Activated effector memory CD4-positive, alpha-beta T cell treated with anti-CD3 and anti-CD28 coated beads, Interleukin-2, amount 50 U/mL, for 16 hours (primary cell): ENCODE measurements around the gene BCO2.

ENCODE experiments used
- DNase-seq: peaks from one replicate; pipeline ENCODE4 v3.0.0-alpha.2; 2020

Gene BCO2

GRCh38 chr11:112219476-112220232 lies 44.3 kb downstream of the BCO2 start:
- no peak for DNase-seq

GRCh38 chr11:112221274-112221835 lies 46.0 kb downstream of the BCO2 start:
- no peak for DNase-seq

GRCh38 chr11:112222303-112222702 lies 47.0 kb downstream of the BCO2 start:
- no peak for DNase-seq

DNA sequence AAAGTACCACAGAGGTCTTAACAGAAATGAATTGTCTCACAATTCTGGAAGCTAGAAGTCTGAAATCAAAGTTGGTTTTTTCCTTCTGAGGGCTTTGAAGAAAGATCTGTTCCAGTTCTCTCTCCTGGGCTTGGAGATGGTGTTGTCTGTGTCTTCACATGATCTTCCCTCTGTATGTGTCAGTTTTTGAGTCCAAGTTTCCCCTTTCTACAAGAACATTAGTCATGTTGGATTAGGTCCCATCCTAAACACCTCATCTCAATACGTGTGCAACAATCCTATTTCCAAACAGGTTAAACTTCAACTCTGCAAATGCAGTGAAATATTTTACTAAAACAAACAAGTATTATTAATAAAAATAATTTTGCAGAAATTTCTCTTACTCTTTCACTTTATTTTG lies 47.8 kb downstream of the BCO2 start:
- no peak for DNase-seq

GRCh38 chr11:112223754-112224532 lies 48.6 kb downstream of the BCO2 start:
- no peak for DNase-seq

DNA sequence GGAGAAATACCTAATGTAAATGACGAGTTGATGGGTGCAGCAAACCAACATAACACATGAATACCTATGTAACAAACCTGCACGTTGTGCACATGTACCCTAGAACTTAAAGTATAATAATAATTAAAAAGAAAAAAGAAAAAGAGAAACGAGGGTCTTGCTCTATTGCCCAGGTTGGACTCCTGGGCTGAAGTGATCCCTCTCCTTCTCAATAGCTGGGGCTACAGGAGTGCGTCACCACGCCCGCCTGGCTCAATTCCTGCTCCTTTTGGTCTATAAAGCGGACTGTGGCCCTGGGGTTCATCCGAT lies 50.4 kb downstream of the BCO2 start:
- DNase-seq: no peak

DNA sequence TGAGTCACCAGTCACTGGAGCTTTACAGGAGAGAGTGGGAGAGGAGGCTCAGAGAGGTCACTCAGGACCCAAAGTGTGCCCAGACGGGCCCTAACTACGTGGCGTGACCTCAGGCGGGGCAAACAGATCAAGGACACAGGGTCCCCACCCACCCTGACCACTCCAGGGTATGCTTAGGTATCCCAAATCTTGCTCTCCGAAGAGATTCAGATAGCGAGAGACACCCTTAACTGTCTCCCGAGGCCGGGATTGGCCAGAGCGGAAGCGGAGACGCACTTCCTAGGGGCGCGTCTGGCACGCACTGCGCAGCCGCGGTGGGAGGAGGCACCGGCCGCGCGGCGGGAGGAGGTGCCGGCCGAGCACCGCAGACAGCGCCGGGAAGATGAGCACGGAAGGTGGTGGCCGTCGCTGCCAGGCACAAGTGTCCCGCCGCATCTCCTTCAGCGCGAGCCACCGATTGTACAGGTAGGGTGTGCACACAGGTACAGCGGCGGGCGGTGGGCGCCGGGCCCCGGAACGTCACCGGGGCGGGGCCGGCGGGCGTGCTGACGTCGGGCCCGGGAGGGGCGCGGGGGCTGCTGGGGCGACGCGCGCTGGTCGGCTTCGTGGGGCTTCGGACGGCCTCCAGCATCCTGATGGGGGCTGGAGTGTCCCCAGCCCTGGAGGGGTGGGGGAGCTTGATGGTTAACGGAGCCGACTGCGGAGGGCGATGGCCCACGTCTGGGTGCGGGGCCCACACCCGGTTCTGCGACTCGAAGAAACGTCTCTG lies 50.9 kb downstream of the BCO2 start, which contains the start of gene PTS:
Gene PTS, plus strand, starts transcription at position 367 of the 769 bp plus-strand sequence. Its CDS starts 16 bp downstream, at position 383.
- peak; percentile 94 for DNase-seq

DNA sequence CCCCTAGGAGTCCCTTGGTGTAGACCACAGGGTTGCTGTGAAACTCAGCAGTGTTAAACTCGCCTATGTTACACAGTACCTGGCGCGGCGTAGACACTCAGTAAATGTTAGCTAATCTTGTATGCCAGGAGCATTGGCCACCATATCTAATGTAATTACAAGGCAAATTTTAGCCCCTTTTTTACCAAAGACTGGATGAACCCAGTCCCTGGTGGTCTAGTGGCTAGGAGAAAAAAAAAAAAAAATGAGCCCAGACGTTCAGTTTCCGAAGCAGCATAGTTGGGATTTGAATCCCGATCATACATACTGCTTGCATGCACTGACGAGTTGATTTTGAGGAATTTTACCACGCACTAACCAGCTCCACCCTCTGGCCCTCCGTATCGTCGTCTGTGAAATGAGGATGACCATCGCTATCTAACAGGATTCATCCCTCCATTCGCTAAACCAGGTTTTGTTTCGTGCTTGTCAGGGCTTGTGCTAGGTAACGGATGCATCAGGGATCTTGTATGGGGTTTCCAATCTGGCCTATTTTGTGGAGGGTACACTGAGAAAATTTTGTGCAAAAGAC lies 51.6 kb downstream of the BCO2 start:
- no peak for DNase-seq

- no peak for DNase-seq
Measured at GRCh38 chr11:112227471-112227870, 52.2 kb downstream of the BCO2 start.

GRCh38 chr11:112228706-112229105 lies 53.4 kb downstream of the BCO2 start:
- no peak for DNase-seq

GRCh38 chr11:112229159-112229558 lies 53.8 kb downstream of the BCO2 start:
- no peak for DNase-seq

DNA sequence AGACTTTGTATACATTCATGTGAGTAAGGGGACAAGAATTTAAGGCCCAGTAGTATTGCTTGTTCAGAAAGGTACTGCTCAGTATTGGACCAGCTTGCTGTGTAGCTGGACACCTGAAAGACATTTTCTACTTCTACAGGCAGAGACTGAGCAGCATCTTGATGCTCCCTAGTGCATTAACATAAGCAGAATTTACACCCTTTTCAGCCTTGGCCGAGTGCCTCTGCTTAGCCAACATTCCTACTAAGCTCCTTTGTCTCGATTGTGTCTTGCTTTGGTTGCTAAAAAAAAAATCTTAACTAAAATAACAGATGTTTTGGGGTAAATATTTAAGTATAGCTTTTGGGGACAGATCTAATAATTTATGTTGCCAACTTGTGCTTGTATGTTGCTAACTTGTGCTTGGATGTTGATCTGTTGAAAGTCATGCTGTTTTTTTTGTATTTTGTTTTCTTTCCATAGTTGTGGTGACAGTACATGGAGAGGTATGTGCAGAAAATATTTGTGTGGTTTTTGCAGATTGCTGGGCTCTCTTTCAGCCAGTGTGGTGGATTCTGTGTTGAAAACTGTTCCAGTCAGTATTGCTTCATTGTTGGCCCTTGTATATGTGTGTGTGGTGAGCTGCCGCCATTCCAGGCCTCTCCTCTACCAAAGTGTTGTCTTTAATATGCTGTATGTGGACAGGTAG lies 54.6 kb downstream of the BCO2 start:
- no peak for DNase-seq

DNA sequence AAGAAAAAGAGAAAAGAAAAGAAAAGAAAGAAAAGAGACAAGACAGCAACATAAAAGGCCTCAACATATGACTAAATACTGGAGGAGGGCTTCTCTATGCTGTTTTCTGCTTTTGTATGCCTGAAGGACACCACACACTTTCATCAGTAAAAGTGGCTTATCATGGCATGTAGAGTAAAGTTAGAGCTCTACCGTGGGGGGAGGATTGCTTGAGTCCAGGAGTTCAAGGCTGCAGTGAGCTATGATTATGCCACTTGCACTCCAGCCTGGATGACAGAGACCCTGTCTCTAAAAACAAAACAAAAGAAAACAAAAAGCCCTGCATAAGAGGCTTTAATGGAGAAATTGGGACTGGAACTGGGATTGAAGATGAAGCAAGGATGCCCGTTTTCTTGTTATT lies 56.6 kb downstream of the BCO2 start:
- DNase-seq: no peak

DNA sequence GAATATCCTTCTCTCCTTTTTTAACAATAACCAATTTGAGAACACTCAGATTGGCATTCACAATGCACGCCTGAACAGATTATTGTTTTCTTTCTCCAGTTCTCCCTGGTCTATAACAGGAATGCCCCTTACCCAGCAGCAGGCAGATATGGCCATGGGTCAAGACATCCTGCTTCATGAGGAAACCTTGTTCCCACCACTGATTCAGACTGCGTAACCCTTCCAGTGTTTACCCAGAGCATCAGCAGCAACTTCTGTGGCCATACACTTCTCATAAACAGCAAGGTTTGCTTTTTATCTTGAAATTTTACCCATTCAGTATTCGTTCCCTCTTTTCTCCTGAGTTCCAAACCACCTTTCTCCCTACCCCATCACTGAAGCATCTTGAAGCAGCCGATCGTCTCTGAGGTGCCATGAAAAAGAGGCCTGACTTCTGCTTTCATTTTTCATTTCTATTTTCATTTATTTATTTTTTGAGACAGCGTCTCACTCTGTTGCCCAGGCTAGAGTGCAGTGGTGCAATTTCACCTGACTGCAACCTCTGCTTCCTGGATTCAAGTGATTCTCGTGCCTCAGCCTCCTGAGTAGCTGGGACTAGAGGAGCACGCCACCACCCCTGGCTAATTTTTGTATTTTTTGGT lies 60.6 kb downstream of the BCO2 start:
- DNase-seq: no peak

DNA sequence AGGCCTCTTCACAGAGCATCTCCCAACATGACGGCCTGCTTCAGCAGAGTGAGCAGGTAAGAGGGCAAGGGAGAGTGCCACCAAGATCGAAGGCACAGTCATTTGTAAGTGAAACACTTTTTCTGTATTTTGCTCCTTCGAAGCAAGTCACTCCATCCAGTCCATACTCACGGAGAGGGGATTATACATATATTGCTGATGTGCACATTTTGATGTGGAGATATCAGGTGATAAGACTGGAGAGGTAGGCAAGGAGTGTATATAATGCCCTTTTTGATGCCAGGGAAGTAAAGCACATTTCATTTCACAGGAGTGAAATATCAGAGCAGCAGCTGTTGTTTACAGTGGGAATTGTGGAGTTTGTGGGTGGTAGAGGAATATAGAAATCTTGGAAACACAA lies 62.1 kb downstream of the BCO2 start:
- DNase-seq: no peak

DNA sequence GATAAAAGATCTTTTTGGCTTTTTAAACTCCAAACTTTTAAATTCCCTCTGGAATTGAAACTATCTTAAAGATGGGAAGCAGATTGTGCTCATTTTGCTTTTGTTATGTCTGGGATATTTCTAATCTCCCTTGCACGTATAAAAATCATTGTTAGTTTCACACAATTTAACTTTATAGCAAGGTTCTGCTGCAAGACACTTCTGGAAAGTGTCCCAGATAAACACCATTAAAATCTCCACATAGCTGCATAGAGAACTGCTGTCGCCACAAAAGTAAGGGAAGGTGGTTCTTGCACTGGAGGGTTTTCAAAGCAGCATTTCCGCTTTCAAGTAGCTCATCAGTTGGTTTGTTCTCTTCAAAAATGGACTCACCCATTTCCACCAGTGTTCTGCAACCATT lies 62.7 kb downstream of the BCO2 start:
- DNase-seq: no peak

- no peak for DNase-seq
Measured at GRCh38 chr11:112241486-112241885, 66.2 kb downstream of the BCO2 start.

GRCh38 chr11:112247201-112247600 lies 71.9 kb downstream of the BCO2 start:
- no peak for DNase-seq

DNA sequence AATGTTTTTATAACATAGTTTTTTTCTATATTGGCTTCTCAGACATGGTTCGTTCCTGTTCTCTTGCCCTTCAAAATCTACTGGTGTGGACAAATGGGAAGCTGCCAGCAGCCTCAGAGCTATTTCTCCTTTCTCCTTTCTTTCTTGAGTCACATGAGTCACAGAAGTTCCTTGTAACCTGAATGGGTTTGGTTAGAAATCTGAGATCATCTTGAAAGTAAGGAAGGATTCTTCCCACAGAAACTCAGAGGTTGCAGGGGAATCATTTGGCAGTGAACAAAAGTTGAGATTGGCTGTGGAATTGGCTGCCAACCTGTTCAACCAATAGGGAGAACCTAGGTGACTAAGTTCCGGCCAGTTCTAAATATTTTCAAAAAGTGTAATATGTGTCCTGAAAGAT lies 72.9 kb downstream of the BCO2 start:
- no peak for DNase-seq

DNA sequence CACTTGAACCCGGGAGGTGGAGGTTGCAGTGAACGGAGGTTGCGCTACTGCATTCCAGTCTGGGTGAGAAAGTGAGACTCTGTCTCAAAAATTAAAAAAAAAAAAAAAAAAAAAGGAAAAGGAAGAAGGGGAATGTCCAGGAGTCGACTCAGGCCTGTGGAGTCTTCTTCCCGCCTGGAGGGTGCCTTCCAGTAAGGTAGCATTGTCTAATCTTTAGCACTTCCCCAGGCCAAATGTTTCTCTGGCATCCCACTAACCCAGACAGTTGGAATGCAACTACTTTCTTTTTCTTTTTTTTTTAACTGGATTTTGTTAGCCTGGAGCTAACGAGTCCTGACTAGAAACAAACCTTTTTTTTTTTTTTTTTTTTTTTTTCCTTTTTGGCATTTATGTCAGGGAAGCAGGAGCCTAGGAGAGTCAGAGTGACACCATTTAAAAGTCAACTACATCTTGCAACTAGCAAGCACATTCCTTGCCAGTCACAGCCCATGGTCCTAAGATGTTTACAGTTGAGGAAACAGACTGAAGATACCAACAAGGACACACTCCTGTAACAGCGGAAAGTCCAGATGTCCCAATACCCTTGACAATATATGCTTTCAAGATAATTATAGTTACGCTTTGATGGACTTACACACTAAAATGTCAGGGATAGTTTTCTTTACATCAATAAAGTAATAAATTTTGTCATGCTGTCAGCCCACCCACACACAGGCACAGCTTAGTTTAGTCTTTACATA lies 74.7 kb downstream of the BCO2 start:
- DNase-seq: no peak

DNA sequence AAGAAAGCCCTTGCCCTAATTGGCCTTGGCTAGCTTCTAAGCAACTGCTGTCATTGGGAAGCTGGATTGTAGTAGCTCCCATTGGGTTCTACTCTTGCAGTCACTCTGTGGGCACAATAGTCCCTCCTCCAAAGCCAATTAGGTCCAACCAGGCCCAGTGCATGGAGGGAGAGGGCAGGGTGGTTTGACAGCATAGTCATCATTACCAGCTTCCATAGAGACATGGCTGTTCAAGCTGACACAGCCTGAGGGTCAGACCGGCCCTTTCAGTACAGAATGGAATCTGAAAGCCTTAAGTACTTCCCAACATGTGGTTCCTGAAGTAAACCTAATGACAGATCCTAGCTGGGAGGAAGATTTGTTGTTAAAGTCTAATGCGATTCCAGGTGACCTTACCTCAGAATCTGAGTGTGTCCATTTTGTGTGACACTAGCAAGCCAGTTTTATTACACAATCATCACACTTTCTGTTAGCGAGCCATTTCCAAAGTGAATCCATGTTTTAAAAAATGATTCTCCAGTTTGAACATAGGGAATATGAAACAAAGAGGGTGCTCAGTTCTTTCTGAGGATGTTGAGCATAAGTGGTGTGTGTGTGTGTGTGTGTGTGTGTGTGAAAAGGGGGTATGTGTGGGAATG lies 78.4 kb downstream of the BCO2 start:
- DNase-seq: no peak
